Measurements from ENCODE around the gene SF3B5. TPM values are rescaled to one million over a fixed set of nuclear protein-coding genes. Genes with fewer than 3 reads are reported as not detected.

SF3B5 gene
- total and polyA plus RNA-seq, 9 of the 15 experiments (the other 6 are each of a cell fraction or from before 2014, with no cell fraction given): 238 to 1,211 (median 407) TPM

DNA sequence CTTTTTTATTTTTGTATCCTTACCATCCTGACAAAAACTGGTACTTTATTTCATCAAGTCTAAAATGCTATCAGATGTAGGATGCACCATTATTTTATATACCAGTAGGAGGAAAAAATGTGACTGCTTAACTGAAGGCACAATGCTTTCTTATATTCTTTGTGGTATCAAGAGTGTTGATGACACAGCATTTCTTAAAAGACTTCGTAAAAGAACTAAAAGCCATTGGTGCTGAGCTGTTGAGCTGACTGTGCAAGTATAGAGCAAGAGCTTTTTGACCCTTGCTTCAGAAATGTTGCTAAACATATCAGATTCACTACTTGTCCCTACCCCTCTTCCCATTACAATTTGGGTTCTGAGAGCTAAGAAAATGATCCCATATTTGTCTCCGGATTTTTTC lies 17.5 kb downstream of the SF3B5 start (continued):
- TF ChIP-seq ZNF316 (IDR thresholded peaks at IDR 0.05): peak; percentile 99
- TF ChIP-seq, protein P1, sequence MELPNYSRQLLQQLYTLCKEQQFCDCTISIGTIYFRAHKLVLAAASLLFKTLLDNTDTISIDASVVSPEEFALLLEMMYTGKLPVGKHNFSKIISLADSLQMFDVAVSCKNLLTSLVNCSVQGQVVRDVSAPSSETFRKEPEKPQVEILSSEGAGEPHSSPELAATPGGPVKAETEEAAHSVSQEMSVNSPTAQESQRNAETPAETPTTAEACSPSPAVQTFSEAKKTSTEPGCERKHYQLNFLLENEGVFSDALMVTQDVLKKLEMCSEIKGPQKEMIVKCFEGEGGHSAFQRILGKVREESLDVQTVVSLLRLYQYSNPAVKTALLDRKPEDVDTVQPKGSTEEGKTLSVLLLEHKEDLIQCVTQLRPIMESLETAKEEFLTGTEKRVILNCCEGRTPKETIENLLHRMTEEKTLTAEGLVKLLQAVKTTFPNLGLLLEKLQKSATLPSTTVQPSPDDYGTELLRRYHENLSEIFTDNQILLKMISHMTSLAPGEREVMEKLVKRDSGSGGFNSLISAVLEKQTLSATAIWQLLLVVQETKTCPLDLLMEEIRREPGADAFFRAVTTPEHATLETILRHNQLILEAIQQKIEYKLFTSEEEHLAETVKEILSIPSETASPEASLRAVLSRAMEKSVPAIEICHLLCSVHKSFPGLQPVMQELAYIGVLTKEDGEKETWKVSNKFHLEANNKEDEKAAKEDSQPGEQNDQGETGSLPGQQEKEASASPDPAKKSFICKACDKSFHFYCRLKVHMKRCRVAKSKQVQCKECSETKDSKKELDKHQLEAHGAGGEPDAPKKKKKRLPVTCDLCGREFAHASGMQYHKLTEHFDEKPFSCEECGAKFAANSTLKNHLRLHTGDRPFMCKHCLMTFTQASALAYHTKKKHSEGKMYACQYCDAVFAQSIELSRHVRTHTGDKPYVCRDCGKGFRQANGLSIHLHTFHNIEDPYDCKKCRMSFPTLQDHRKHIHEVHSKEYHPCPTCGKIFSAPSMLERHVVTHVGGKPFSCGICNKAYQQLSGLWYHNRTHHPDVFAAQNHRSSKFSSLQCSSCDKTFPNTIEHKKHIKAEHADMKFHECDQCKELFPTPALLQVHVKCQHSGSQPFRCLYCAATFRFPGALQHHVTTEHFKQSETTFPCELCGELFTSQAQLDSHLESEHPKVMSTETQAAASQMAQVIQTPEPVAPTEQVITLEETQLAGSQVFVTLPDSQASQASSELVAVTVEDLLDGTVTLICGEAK (IDR thresholded peaks at IDR 0.05): no peak
- TF ChIP-seq, protein P1 (CRISPR knock-in tag; IDR thresholded peaks at IDR 0.05): no peak
- no peak for TF ChIP-seq NCOA2 (IDR thresholded peaks at IDR 0.05; ENCODE audit: partially characterized antibody in 2 of 2)
- no peak for TF ChIP-seq CREB3 (tag; conservative IDR thresholded peaks at IDR 0.05; ENCODE audit: low read depth)
- no peak for TF ChIP-seq MAZ (CRISPR knock-in tag; conservative IDR thresholded peaks at IDR 0.05 in 1 of 2, IDR thresholded peaks at IDR 0.05 in 1 of 2)
- no peak for TF ChIP-seq BCL6 (CRISPR knock-in tag; IDR thresholded peaks at IDR 0.05)
- TF ChIP-seq HSF4 (CRISPR knock-in tag; IDR thresholded peaks at IDR 0.05; ENCODE audit: borderline replicate concordance): no peak
- no peak for TF ChIP-seq AFF4 (CRISPR knock-in tag; IDR thresholded peaks at IDR 0.05)
- TF ChIP-seq LCOR (CRISPR knock-in tag; IDR thresholded peaks at IDR 0.05): no peak
- TF ChIP-seq ZNF124 (CRISPR knock-in tag; IDR thresholded peaks at IDR 0.05): no peak
- TF ChIP-seq CC2D1A (IDR thresholded peaks at IDR 0.05): no peak
- TF ChIP-seq ZNF311 (CRISPR knock-in tag; IDR thresholded peaks at IDR 0.05): no peak
- peak; percentile 93 for TF ChIP-seq NFE2 (IDR thresholded peaks at IDR 0.05; ENCODE audit: low read depth)
- no peak for TF ChIP-seq GTF2E2 (tag; IDR thresholded peaks at IDR 0.05)
